ENCODE measurements around the gene ACKR2.
A peak's percentile ranks its signal among the peaks of the same experiment; 100 is the strongest.

The ACKR2 gene

GRCh38 chr3:42780398-42780797, 28.8 kb upstream of the ACKR2 start:
- DNase-seq, result no peak
- no peak for TF ChIP-seq CTCF (IDR thresholded peaks at IDR 0.05; ENCODE audit: low read depth, low read length)
- H3K9me3 ChIP-seq (ENCODE audit: severe bottlenecking), result no peaks in the 10 kb centered on the region
- H3K27ac ChIP-seq, result no peak overlapping the region
- peaks cover 22% of the 10 kb centered on the region for H3K36me3 ChIP-seq
- H3K4me3 ChIP-seq (ENCODE audit: low read depth, low read length), result no peak overlapping the region
- H3K27me3 ChIP-seq (ENCODE audit: insufficient read depth, low read depth, severe bottlenecking), result no peaks in the 10 kb centered on the region

- Histone ChIP-seq H3K9me3 (ENCODE audit: severe bottlenecking) (no peaks in the 10 kb centered on the region), H3K27ac (no peak overlapping the region; the same call in 1 of the 2 replicates), H3K36me3 (peaks cover 29% of the 10 kb centered on the region), H3K27me3 (ENCODE audit: insufficient read depth, low read depth, severe bottlenecking) (no peaks in the 10 kb centered on the region), H3K4me3 (ENCODE audit: low read depth, low read length) (no peak overlapping the region)
- no peak for DNase-seq
- peak; percentile 35; the same call in 1 of the 2 replicates for TF ChIP-seq CTCF (IDR thresholded peaks at IDR 0.05; ENCODE audit: low read depth, low read length)
Observed at GRCh38 chr3:42780892-42781700, 28.1 kb upstream of the ACKR2 start.

- TF ChIP-seq CTCF (IDR thresholded peaks at IDR 0.05; ENCODE audit: low read depth, low read length), result no peak
- Histone ChIP-seq H3K4me3 (ENCODE audit: low read depth, low read length) (no peak overlapping the region), H3K36me3 (peaks cover 58% of the 10 kb centered on the region), H3K27ac (no peak overlapping the region), H3K9me3 (ENCODE audit: severe bottlenecking) (no peaks in the 10 kb centered on the region), H3K27me3 (ENCODE audit: insufficient read depth, low read depth, severe bottlenecking) (no peaks in the 10 kb centered on the region)
- no peak for DNase-seq
Observed at GRCh38 chr3:42786212-42786611, 23.0 kb upstream of the ACKR2 start.

- Histone ChIP-seq H3K4me3 (ENCODE audit: low read depth, low read length) (no peak overlapping the region), H3K9me3 (ENCODE audit: severe bottlenecking) (no peaks in the 10 kb centered on the region), H3K27ac (no peak overlapping the region), H3K36me3 (peaks cover 58% of the 10 kb centered on the region), H3K27me3 (ENCODE audit: insufficient read depth, low read depth, severe bottlenecking) (no peaks in the 10 kb centered on the region)
- TF ChIP-seq CTCF (IDR thresholded peaks at IDR 0.05; ENCODE audit: low read depth, low read length), result no peak
- no peak for DNase-seq
Observed at GRCh38 chr3:42786631-42787030, 22.6 kb upstream of the ACKR2 start.

- Histone ChIP-seq H3K27me3 (ENCODE audit: insufficient read depth, low read depth, severe bottlenecking) (no peaks in the 10 kb centered on the region), H3K36me3 (peaks cover 45% of the 10 kb centered on the region), H3K4me3 (ENCODE audit: low read depth, low read length) (no peak overlapping the region), H3K27ac (no peak overlapping the region), H3K9me3 (ENCODE audit: severe bottlenecking) (no peaks in the 10 kb centered on the region)
- no peak for DNase-seq
- TF ChIP-seq CTCF (IDR thresholded peaks at IDR 0.05; ENCODE audit: low read depth, low read length), result no peak
Observed at GRCh38 chr3:42790714-42791229, 18.5 kb upstream of the ACKR2 start.
